Fibroblast of mammary gland (primary cell): ENCODE results near the gene KIAA1958.

ENCODE experiments used
- DNase-seq: peaks from one replicate; pipeline ENCODE4 v3.0.0-alpha.2; 2010; ENCODE audit warnings: low read depth
- H3K4me3 ChIP-seq: 2 replicates; pipeline ENCODE4 v1.5.1; 2011; ENCODE audit warnings: low read depth, mild to moderate bottlenecking, low read length, moderate library complexity; ENCODE audit not compliant: control insufficient read depth
- TF ChIP-seq, protein P1 (sequence below): conservative IDR thresholded peaks from 2 replicates; pipeline ENCODE4 v1.5.1; 2011; ENCODE audit warnings: low read depth, low read length, inconsistent platforms; ENCODE audit not compliant: control insufficient read depth, insufficient read depth

KIAA1958 gene

DNA sequence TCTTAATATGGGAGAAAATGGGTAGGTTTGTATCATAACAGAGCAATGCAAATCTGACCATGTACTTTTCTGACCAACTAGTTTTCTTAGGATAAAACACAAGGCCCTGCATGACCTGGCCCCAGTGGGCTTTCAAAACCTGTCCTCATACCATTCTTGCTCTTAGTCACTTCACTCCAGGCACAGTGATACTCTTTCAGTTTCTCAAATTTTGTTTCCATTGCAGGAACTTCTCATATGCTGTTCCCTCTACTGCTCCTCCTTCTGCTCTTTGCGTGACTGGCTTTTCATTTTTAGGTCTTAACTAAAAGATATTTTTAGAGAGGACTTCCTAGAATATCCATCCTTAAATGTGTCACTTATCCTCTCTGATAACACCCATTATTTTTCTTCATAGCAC, 118.9 kb downstream of the KIAA1958 start:
- TF ChIP-seq, protein P1, sequence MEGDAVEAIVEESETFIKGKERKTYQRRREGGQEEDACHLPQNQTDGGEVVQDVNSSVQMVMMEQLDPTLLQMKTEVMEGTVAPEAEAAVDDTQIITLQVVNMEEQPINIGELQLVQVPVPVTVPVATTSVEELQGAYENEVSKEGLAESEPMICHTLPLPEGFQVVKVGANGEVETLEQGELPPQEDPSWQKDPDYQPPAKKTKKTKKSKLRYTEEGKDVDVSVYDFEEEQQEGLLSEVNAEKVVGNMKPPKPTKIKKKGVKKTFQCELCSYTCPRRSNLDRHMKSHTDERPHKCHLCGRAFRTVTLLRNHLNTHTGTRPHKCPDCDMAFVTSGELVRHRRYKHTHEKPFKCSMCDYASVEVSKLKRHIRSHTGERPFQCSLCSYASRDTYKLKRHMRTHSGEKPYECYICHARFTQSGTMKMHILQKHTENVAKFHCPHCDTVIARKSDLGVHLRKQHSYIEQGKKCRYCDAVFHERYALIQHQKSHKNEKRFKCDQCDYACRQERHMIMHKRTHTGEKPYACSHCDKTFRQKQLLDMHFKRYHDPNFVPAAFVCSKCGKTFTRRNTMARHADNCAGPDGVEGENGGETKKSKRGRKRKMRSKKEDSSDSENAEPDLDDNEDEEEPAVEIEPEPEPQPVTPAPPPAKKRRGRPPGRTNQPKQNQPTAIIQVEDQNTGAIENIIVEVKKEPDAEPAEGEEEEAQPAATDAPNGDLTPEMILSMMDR, result no peak
- no peak overlapping the region for H3K4me3 ChIP-seq
- DNase-seq, result no peak

DNA sequence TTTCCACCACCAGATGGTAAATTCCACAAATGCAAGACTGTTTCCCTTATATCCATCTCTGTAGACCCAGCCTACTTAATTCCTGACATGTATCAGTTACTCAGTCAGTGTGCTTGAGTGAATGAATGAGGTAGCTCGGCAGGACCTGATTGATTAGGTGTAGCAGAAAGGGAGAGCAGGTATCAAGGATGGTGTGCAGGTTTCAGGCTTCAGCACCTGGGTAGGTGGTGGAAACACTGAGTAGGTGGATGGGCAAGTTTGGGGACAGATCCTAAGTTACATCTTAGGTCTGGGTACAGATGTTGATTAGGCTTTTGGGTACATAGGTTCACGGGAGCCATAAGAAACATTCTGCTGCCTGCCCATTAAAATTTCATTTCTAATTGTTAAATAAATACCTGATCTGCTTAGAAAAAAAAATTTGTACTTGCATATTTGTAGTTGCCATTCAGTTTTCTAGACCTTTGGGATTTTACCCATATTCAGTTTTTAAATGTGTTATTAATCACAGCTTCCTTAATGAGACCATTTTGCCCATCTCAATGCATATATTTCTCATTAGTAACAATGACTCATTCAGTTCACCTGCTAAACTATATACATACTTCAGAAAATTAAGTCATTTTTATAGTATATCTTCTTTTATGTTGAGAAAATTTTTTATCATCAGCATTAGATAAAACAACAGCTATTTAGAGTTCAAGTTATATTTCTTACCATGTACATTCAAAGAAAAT, 119.5 kb downstream of the KIAA1958 start:
- DNase-seq, result no peak
- no peak overlapping the region for H3K4me3 ChIP-seq
- TF ChIP-seq, protein P1, result no peak

DNA sequence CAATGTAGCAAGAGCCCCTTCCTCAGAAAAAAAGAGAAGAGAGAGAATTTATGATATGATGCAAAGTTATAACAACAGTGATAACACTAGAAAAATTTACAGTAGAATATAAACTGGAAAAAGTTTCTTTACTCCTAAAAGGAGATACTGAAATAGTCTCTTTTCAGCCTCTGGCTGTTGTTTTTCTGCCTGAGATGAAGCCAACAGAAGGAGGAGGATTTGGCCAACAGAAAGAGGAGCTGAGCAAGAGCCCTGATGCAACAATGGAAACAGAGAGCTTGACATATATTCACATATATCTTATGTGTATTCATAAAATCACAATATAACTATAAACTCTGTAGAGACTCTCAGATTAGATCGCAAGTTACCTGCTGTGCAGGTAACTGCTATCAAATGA, 122.2 kb downstream of the KIAA1958 start:
- DNase-seq, result no peak

DNA sequence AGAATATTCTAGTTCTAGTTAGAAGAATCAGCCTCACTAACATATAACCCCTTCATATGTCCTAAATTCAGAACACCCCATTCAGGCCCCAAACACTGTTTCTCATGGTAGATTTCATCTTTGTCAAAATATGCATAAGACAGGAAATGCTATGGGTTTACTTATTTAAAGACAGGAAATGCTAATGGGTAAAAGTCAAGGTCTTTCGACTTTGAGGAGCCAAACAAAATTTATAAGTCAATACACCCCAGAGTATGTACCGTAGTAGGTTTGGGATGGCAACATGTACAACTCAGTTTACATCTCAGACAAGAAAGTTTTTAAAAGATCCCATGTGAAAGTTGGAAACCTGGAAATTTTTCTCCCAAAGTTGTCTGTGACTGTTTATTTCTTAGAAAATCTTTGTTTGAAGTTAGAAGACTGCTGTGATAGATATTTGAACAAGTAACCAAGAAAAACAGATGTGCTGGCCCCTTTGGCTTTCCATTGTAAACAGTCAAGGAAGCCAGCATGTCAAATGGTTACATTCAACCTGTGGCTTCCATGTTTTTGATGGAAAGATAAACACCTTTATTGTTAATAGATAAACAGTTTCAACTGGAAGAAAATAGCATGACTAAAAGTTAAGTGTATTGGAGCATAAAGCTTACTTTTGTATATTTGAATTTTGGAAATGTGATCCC, 129.1 kb downstream of the KIAA1958 start:
- TF ChIP-seq, protein P1, result no peak
- H3K4me3 ChIP-seq, result no peak overlapping the region

More for the DNA sequence above, 122.2 kb downstream of the KIAA1958 start:
- TF ChIP-seq, protein P1, result no peak
- no peak overlapping the region for H3K4me3 ChIP-seq

DNA sequence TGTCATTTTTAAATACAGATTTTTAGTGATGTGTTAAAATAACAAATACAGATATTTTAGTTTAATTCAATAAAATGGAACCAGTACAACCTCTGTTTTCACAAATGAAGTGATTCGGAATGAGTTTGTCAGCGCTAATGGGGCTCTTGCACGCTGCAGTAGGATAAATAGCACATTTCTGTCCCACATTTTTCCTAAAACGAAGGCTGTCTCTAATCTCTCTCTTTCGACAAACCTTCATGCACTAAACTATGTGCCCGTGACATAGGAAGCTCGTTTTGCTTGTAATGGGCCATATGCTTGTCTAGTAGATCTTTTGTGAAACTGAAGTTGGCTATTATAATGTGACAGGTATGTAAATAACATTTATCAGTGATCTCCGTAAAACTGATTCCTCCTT, 130.7 kb downstream of the KIAA1958 start:
- no peak for DNase-seq
- H3K4me3 ChIP-seq, result no peak overlapping the region
- TF ChIP-seq, protein P1, result no peak

More for the DNA sequence above, 129.1 kb downstream of the KIAA1958 start:
- DNase-seq, result no peak

DNA sequence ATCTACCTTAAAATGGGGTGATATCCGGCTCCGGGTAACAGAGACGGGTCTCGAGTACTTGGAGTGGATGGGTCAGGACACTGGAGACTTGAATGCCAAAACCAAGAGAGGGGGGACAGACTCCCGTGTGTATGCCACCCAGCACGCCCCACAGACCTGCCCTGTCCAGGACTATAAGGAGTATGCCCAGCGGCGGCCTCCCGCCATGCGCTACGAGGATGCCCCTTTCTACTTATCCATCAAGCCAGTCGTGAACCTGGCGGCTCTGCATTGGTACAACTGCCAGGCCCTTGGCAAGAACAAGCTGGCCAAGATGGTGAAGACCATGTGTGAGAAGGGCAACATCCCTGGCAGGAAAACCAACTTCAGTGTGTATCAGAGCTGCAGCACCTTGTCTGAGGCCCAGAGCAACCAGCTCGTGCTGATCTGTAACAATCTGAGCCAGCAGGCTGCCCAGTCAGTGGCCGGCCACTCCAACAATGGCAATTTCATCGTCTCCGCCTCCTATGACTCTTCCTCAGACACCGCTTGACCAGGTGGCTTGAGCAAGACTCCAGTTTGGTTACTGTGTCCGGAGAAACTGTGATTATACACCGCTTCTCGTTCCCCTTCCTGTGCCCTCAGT, 131.9 kb downstream of the KIAA1958 start:
- no peak overlapping the region for H3K4me3 ChIP-seq
- DNase-seq, result no peak
- TF ChIP-seq, protein P1, result no peak
